Activated naive CD8-positive, alpha-beta T cell treated with anti-CD3 and anti-CD28 coated beads, Interleukin-2, amount 10 ng/mL, durations not matched to agents 7 days and 5 days (primary cell): ENCODE measurements around the gene APOBEC2. TPM values are rescaled to one million over a fixed set of nuclear protein-coding genes. Genes with fewer than 3 reads are reported as not detected.

Source experiments
- ATAC-seq: fragments of 150-1000 bp; cut with Tn5 transposase; one replicate; pipeline ENCODE4 v1.10.0; 2021; ENCODE audit warnings: low read depth, moderate library complexity
- POLR2A ChIA-PET: fragments of 350-600 bp; sonication (Branson Sonifier 250); formaldehyde crosslinking; loops from one replicate; lab custom pipeline; 2021; ENCODE audit warnings: antibody characterized with exemption; lab: Charles Lee
- DNase-seq: peaks from one replicate; pipeline ENCODE4 v3.0.0; 2021
- H3K27ac Mint-ChIP-seq: one replicate; pipeline ENCODE4 v1.8.0; 2022; ENCODE audit warnings: mild to moderate bottlenecking, mixed read lengths
- H3K27me3 Mint-ChIP-seq: one replicate; pipeline ENCODE4 v1.8.0; 2022; ENCODE audit warnings: mild to moderate bottlenecking, moderate library complexity, mixed read lengths
- H3K36me3 Mint-ChIP-seq: one replicate; pipeline ENCODE4 v1.8.0; 2021; ENCODE audit warnings: mild to moderate bottlenecking, mixed read lengths
- H3K4me1 Mint-ChIP-seq: one replicate; pipeline ENCODE4 v1.8.0; 2021; ENCODE audit warnings: mixed read lengths
- H3K4me3 Mint-ChIP-seq: one replicate; pipeline ENCODE4 v1.8.0; 2022; ENCODE audit warnings: mild to moderate bottlenecking, moderate library complexity, mixed read lengths
- H3K9me3 Mint-ChIP-seq: one replicate; pipeline ENCODE4 v1.8.0; 2021; ENCODE audit warnings: mixed read lengths
- total RNA-seq, 2 experiments: library from RNA; stranded (reverse); gene quantifications; one replicate each; pipeline ENCODE4 v1.2.3, GENCODE V29; 2021

APOBEC2 gene
- total RNA-seq, 2 experiments from 2014 or later, result not detected

GRCh38 chr6:41073203-41073967, 20.4 kb downstream of the APOBEC2 start:
- Mint-ChIP-seq H3K4me1 (peaks cover 42% of the 10 kb centered on the region), H3K4me3 (peak overlapping the region; percentile 97), H3K36me3 (peaks cover 20% of the 10 kb centered on the region), H3K9me3 (no peaks in the 10 kb centered on the region), H3K27ac (peak overlapping the region; percentile 98), H3K27me3 (no peaks in the 10 kb centered on the region)
- DNase-seq (peak; percentile 84), ATAC-seq (peak; percentile 2)
- POLR2A ChIA-PET, result interaction anchor here (0.6 to 2.3 kb wide), 10 partner anchors 20 to 261 kb away, joined by 3 to 16 read pairs (median 6); partner anchors contain the start of gene TREML2

GRCh38 chr6:41073968-41074691, 21.1 kb downstream of the APOBEC2 start:
- ATAC-seq (no peak), DNase-seq (no peak)
- Mint-ChIP-seq H3K4me1 (peaks cover 47% of the 10 kb centered on the region), H3K27ac (peak overlapping the region; percentile 98), H3K36me3 (peaks cover 23% of the 10 kb centered on the region), H3K4me3 (peak overlapping the region; percentile 97), H3K9me3 (no peaks in the 10 kb centered on the region), H3K27me3 (no peaks in the 10 kb centered on the region)
- POLR2A ChIA-PET, result interaction anchor here (1.0 to 2.3 kb wide), 4 partner anchors 22 to 260 kb away, joined by 3 to 10 read pairs (median 5); no protein-coding TSS in a partner anchor

GRCh38 chr6:41074692-41075436, 21.9 kb downstream of the APOBEC2 start:
- peak overlapping the region; percentile 98 for H3K27ac Mint-ChIP-seq
- peaks cover 42% of the 10 kb centered on the region for H3K4me1 Mint-ChIP-seq
- H3K4me3 Mint-ChIP-seq, result peak overlapping the region; percentile 97
- peaks cover 22% of the 10 kb centered on the region for H3K36me3 Mint-ChIP-seq
- DNase-seq (no peak), ATAC-seq (no peak)
- POLR2A ChIA-PET, result interaction anchor here (1.0 to 1.7 kb wide), 3 partner anchors 23 to 259 kb away, joined by 3 to 5 read pairs (median 5); no protein-coding TSS in a partner anchor
- H3K9me3 Mint-ChIP-seq, result no peaks in the 10 kb centered on the region
- H3K27me3 Mint-ChIP-seq, result no peaks in the 10 kb centered on the region

- no peaks in the 10 kb centered on the region for H3K27me3 Mint-ChIP-seq
- H3K36me3 Mint-ChIP-seq, result peaks cover 26% of the 10 kb centered on the region
- POLR2A ChIA-PET, result interaction anchor here (1.3 to 1.7 kb wide), 3 partner anchors 124 to 258 kb away, joined by 3 to 5 read pairs (median 3); no protein-coding TSS in a partner anchor
- H3K9me3 Mint-ChIP-seq, result no peaks in the 10 kb centered on the region
- DNase-seq (no peak), ATAC-seq (no peak)
- peaks cover 46% of the 10 kb centered on the region for H3K4me1 Mint-ChIP-seq
- peak overlapping the region; percentile 6 for H3K27ac Mint-ChIP-seq
- H3K4me3 Mint-ChIP-seq, result peak overlapping the region; percentile 97
These were observed 22.9 kb downstream of the APOBEC2 start for GRCh38 chr6:41075651-41076626.

GRCh38 chr6:41077536-41077935, 24.5 kb downstream of the APOBEC2 start:
- H3K4me1 Mint-ChIP-seq, result peaks cover 46% of the 10 kb centered on the region
- no peak overlapping the region for H3K4me3 Mint-ChIP-seq
- ATAC-seq (no peak), DNase-seq (no peak)
- H3K9me3 Mint-ChIP-seq, result no peaks in the 10 kb centered on the region
- no peaks in the 10 kb centered on the region for H3K27me3 Mint-ChIP-seq
- peaks cover 28% of the 10 kb centered on the region for H3K36me3 Mint-ChIP-seq
- H3K27ac Mint-ChIP-seq, result no peak overlapping the region
- POLR2A ChIA-PET, result no interaction called here

- H3K4me3 Mint-ChIP-seq, result no peak overlapping the region
- H3K27me3 Mint-ChIP-seq, result no peaks in the 10 kb centered on the region
- no peak for ATAC-seq
- POLR2A ChIA-PET, result no interaction called here
- H3K36me3 Mint-ChIP-seq, result peaks cover 33% of the 10 kb centered on the region
- peaks cover 49% of the 10 kb centered on the region for H3K4me1 Mint-ChIP-seq
- no peaks in the 10 kb centered on the region for H3K9me3 Mint-ChIP-seq
- no peak overlapping the region for H3K27ac Mint-ChIP-seq
- no peak for DNase-seq
These were observed 25.1 kb downstream of the APOBEC2 start for GRCh38 chr6:41078101-41078500.

GRCh38 chr6:41079080-41079479, 26.1 kb downstream of the APOBEC2 start:
- peaks cover 55% of the 10 kb centered on the region for H3K4me1 Mint-ChIP-seq
- POLR2A ChIA-PET, result interaction anchor here (2.2 kb wide), 1 partner anchor 11 kb away, joined by 5 read pairs; no protein-coding TSS in a partner anchor
- no peaks in the 10 kb centered on the region for H3K27me3 Mint-ChIP-seq
- no peaks in the 10 kb centered on the region for H3K9me3 Mint-ChIP-seq
- no peak for DNase-seq
- ATAC-seq, result no peak
- H3K36me3 Mint-ChIP-seq, result peaks cover 41% of the 10 kb centered on the region
- no peak overlapping the region for H3K27ac Mint-ChIP-seq
- no peak overlapping the region for H3K4me3 Mint-ChIP-seq

- H3K9me3 Mint-ChIP-seq, result no peaks in the 10 kb centered on the region
- H3K27ac Mint-ChIP-seq, result peak overlapping the region; percentile 95
- peaks cover 50% of the 10 kb centered on the region for H3K36me3 Mint-ChIP-seq
- ATAC-seq (peak; percentile 99), DNase-seq (peak; percentile 43)
- POLR2A ChIA-PET, result interaction anchor here (0.6 to 2.2 kb wide), 5 partner anchors 9 to 120 kb away, joined by 3 to 5 read pairs (median 4); partner anchors contain the start of gene TREML2
- H3K27me3 Mint-ChIP-seq, result no peaks in the 10 kb centered on the region
- H3K4me3 Mint-ChIP-seq, result peak overlapping the region; percentile 87
- H3K4me1 Mint-ChIP-seq, result peaks cover 45% of the 10 kb centered on the region
These were observed 27.6 kb downstream of the APOBEC2 start for GRCh38 chr6:41080621-41081020.

- Mint-ChIP-seq H3K36me3 (peaks cover 56% of the 10 kb centered on the region), H3K4me3 (no peak overlapping the region), H3K27me3 (no peaks in the 10 kb centered on the region), H3K4me1 (peaks cover 39% of the 10 kb centered on the region), H3K27ac (no peak overlapping the region), H3K9me3 (no peaks in the 10 kb centered on the region)
- POLR2A ChIA-PET, result no interaction called here
- DNase-seq (no peak), ATAC-seq (no peak)
These were observed 30.1 kb downstream of the APOBEC2 start for GRCh38 chr6:41083072-41083471.

- Mint-ChIP-seq H3K4me3 (no peak overlapping the region), H3K27ac (no peak overlapping the region), H3K36me3 (peaks cover 54% of the 10 kb centered on the region), H3K9me3 (no peaks in the 10 kb centered on the region), H3K4me1 (peaks cover 30% of the 10 kb centered on the region), H3K27me3 (no peaks in the 10 kb centered on the region)
- no peak for ATAC-seq
- DNase-seq, result no peak
- POLR2A ChIA-PET, result interaction anchor here (0.7 kb wide), 1 partner anchor 111 kb away, joined by 3 read pairs; no protein-coding TSS in a partner anchor
These were observed 32.2 kb downstream of the APOBEC2 start for GRCh38 chr6:41085182-41085581.

- no peaks in the 10 kb centered on the region for H3K9me3 Mint-ChIP-seq
- no peaks in the 10 kb centered on the region for H3K27me3 Mint-ChIP-seq
- no peak overlapping the region for H3K27ac Mint-ChIP-seq
- H3K4me3 Mint-ChIP-seq, result no peak overlapping the region
- ATAC-seq (no peak), DNase-seq (no peak)
- H3K36me3 Mint-ChIP-seq, result peaks cover 41% of the 10 kb centered on the region
- H3K4me1 Mint-ChIP-seq, result peaks cover 14% of the 10 kb centered on the region
- POLR2A ChIA-PET, result no interaction called here
These were observed 35.4 kb downstream of the APOBEC2 start for GRCh38 chr6:41088451-41088850.
